Measurements from ENCODE around the gene MACROD2.

DNA sequence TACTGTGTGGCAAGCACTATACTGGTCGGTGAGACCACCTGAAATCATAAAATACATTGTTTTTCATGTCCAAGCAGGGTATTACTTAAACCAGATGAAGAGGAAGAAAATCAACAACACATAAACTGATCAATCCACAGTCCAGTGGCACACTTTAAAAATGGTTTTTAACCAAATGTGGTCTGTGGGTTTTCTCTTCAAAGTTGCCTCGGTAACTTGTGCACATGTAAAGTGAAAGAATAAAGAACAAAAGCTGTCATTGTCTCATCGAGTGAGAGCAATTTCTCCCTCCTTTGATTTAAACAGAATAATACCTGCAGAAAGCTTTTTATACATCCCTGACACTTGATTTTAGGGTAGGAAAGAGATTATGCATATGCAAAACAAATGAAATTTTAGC is 338.4 kb downstream of the MACROD2 start:
- TF ChIP-seq, protein P1, sequence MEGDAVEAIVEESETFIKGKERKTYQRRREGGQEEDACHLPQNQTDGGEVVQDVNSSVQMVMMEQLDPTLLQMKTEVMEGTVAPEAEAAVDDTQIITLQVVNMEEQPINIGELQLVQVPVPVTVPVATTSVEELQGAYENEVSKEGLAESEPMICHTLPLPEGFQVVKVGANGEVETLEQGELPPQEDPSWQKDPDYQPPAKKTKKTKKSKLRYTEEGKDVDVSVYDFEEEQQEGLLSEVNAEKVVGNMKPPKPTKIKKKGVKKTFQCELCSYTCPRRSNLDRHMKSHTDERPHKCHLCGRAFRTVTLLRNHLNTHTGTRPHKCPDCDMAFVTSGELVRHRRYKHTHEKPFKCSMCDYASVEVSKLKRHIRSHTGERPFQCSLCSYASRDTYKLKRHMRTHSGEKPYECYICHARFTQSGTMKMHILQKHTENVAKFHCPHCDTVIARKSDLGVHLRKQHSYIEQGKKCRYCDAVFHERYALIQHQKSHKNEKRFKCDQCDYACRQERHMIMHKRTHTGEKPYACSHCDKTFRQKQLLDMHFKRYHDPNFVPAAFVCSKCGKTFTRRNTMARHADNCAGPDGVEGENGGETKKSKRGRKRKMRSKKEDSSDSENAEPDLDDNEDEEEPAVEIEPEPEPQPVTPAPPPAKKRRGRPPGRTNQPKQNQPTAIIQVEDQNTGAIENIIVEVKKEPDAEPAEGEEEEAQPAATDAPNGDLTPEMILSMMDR (IDR thresholded peaks at IDR 0.05) = no peak
- TF ChIP-seq POLR2A (IDR thresholded peaks at IDR 0.05) (no peak), POLR2AphosphoS5 (IDR thresholded peaks at IDR 0.05) (no peak)

Measured in suprapubic skin (tissue), 4 donors.